DND-41 (cell line): ENCODE measurements around the gene AKAP13.

Experiments
- CTCF ChIP-seq: IDR thresholded peaks from 2 replicates; pipeline ENCODE4 v1.5.1; 2012; ENCODE audit warnings: borderline replicate concordance, low read length, moderate library complexity, mild to moderate bottlenecking; ENCODE audit not compliant: poor library complexity, severe bottlenecking; ENCODE audit errors: extremely low read depth
- EZH2 ChIP-seq: IDR thresholded peaks from 3 replicates; pipeline ENCODE4 v1.6.1; 2012; ENCODE audit warnings: borderline replicate concordance, low read depth, mild to moderate bottlenecking, moderate library complexity, low read length, inconsistent platforms; ENCODE audit not compliant: severe bottlenecking

- TF ChIP-seq EZH2 (no peak), CTCF (no peak)
These were observed 187.9 kb downstream of the AKAP13 start for GRCh38 chr15:85568261-85568808.
